ENCODE measurements around the gene KLK12. TPM values are rescaled to one million over a fixed set of nuclear protein-coding genes. Genes with fewer than 3 reads are reported as not detected.

KLK12 gene
- total RNA-seq, 1 experiment from 2014 or later: not detected

DNA sequence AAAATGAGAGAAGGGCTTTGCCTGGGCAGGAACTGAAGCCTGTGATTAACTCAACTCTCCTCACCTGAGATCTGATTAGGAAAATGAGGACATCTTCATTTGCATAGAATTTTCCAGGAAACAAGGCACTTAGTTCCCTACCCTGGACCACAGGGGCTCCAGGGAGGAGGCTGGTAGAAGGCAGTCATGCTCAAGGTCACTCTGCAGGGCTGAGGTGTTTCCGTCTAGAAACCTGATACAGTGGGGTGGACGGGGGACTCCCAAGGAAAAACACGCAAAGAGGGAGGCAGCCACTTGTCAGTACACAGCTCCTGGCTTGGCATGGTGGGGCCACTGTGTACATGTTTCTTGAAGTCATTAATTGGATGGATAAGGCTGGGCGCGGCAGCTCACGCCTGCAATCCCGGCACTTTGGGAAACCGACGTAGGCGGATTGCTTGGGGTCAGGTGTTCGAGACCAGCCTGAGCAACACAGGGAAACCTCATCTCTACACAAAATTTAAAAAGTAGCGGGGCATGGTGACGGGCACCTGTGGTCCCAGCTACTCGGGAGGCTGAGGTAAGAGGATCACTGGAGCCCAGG, 41.9 kb upstream of the KLK12 start:
- no peaks in the 10 kb centered on the region for H3K4me1 ChIP-seq
- H3K27me3 ChIP-seq (replicated peaks; ENCODE audit: control insufficient read depth, insufficient read depth, low read length): no peaks in the 10 kb centered on the region
- no TSS peak for BruUV-seq (replicated peaks)
- no peak overlapping the region for H3K4me3 ChIP-seq (ENCODE audit: low read depth, low read length)
- Mint-ChIP-seq H3K36me3 (ENCODE audit: insufficient read depth, unreplicated experiment) (no peaks in the 10 kb centered on the region), H3K4me1 (ENCODE audit: low read depth, unreplicated experiment) (no peaks in the 10 kb centered on the region), H3K4me3 (ENCODE audit: unreplicated experiment) (no peak overlapping the region), H3K27me3 (ENCODE audit: insufficient read depth, unreplicated experiment) (peaks cover 12% of the 10 kb centered on the region), H3K9me3 (ENCODE audit: unreplicated experiment) (peaks cover 13% of the 10 kb centered on the region), H3K27ac (ENCODE audit: unreplicated experiment) (no peak overlapping the region)
- no peak for DNase-seq
- ChIA-PET POLR2A (no interaction called here), CTCF (no interaction called here)
- no peaks in the 10 kb centered on the region for H3K36me3 ChIP-seq (ENCODE audit: control insufficient read depth, insufficient read depth, low read length)
- TF ChIP-seq, protein P1, sequence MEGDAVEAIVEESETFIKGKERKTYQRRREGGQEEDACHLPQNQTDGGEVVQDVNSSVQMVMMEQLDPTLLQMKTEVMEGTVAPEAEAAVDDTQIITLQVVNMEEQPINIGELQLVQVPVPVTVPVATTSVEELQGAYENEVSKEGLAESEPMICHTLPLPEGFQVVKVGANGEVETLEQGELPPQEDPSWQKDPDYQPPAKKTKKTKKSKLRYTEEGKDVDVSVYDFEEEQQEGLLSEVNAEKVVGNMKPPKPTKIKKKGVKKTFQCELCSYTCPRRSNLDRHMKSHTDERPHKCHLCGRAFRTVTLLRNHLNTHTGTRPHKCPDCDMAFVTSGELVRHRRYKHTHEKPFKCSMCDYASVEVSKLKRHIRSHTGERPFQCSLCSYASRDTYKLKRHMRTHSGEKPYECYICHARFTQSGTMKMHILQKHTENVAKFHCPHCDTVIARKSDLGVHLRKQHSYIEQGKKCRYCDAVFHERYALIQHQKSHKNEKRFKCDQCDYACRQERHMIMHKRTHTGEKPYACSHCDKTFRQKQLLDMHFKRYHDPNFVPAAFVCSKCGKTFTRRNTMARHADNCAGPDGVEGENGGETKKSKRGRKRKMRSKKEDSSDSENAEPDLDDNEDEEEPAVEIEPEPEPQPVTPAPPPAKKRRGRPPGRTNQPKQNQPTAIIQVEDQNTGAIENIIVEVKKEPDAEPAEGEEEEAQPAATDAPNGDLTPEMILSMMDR (IDR thresholded peaks at IDR 0.05; ENCODE audit: insufficient read depth in 1 of 2, low read depth in 1 of 2, low read length in 1 of 2, severe bottlenecking in 1 of 2, unreplicated experiment in 1 of 2): no peak
- H3K9me3 ChIP-seq: peaks cover 11% of the 10 kb centered on the region
- intact Hi-C loops (cut with micrococcal nuclease; ENCODE audit: unreplicated experiment): no loop called here

DNA sequence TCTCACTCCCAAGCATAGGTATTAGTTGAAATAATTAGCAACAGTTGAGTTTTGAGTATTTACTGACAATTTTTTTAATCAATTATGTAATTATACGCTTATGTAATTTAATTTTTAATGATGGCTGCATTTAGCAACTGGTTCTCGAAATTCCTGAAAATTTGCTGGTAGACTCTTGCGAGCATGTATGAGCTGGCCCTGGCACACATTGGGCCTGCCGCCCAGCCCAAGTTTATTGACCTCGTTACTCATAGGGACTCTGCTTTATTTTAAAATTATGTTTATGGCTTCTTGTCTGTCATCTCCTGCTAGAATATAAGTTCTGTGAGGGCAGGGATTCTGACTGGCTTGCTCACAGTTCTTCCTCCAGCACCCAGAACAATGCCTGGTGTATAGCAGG, 41.2 kb upstream of the KLK12 start:
- Mint-ChIP-seq H3K36me3 (ENCODE audit: insufficient read depth, unreplicated experiment) (no peaks in the 10 kb centered on the region), H3K27me3 (ENCODE audit: insufficient read depth, unreplicated experiment) (peaks cover 12% of the 10 kb centered on the region), H3K4me3 (ENCODE audit: unreplicated experiment) (no peak overlapping the region), H3K4me1 (ENCODE audit: low read depth, unreplicated experiment) (no peaks in the 10 kb centered on the region), H3K9me3 (ENCODE audit: unreplicated experiment) (peaks cover 13% of the 10 kb centered on the region), H3K27ac (ENCODE audit: unreplicated experiment) (no peak overlapping the region)
- intact Hi-C loops (cut with micrococcal nuclease; ENCODE audit: unreplicated experiment): no loop called here
- no peak for DNase-seq
- no TSS peak for BruUV-seq (replicated peaks)
- Histone ChIP-seq H3K36me3 (ENCODE audit: control insufficient read depth, insufficient read depth, low read length) (no peaks in the 10 kb centered on the region), H3K4me1 (no peaks in the 10 kb centered on the region), H3K4me3 (ENCODE audit: low read depth, low read length) (no peak overlapping the region), H3K9me3 (peaks cover 11% of the 10 kb centered on the region), H3K27me3 (replicated peaks; ENCODE audit: control insufficient read depth, insufficient read depth, low read length) (no peaks in the 10 kb centered on the region)
- TF ChIP-seq, protein P1 (IDR thresholded peaks at IDR 0.05; ENCODE audit: insufficient read depth in 1 of 2, low read depth in 1 of 2, low read length in 1 of 2, severe bottlenecking in 1 of 2, unreplicated experiment in 1 of 2): no peak
- CTCF ChIA-PET: no interaction called here
- POLR2A ChIA-PET: no interaction called here

DNA sequence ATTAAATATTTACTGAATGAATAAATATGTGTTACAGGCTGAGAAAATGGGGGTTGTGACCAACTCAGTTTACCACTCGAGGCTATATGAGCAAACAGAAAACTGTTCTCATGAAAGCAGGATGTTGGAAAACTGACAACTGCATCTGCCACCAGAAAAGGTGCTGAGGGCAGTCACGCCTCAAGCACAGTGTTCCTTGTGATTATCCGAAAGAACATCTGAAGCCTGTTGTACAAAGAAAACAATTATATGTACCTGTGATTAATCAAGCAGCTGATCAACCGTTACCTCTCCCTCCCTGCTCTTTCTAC, 36.2 kb upstream of the KLK12 start:
- ChIA-PET POLR2A (no interaction called here), CTCF (no interaction called here)
- Histone ChIP-seq H3K9me3 (peaks cover 11% of the 10 kb centered on the region), H3K27me3 (replicated peaks; ENCODE audit: control insufficient read depth, insufficient read depth, low read length) (no peaks in the 10 kb centered on the region), H3K36me3 (ENCODE audit: control insufficient read depth, insufficient read depth, low read length) (no peaks in the 10 kb centered on the region), H3K4me3 (ENCODE audit: low read depth, low read length) (no peak overlapping the region), H3K4me1 (no peaks in the 10 kb centered on the region)
- intact Hi-C loops (cut with micrococcal nuclease; ENCODE audit: unreplicated experiment): no loop called here
- Mint-ChIP-seq H3K4me3 (ENCODE audit: unreplicated experiment) (no peak overlapping the region), H3K4me1 (ENCODE audit: low read depth, unreplicated experiment) (no peaks in the 10 kb centered on the region), H3K9me3 (ENCODE audit: unreplicated experiment) (peaks cover 13% of the 10 kb centered on the region), H3K27ac (ENCODE audit: unreplicated experiment) (no peak overlapping the region), H3K36me3 (ENCODE audit: insufficient read depth, unreplicated experiment) (no peaks in the 10 kb centered on the region), H3K27me3 (ENCODE audit: insufficient read depth, unreplicated experiment) (peaks cover 6% of the 10 kb centered on the region)
- no peak for DNase-seq
- TF ChIP-seq, protein P1 (IDR thresholded peaks at IDR 0.05; ENCODE audit: insufficient read depth in 1 of 2, low read depth in 1 of 2, low read length in 1 of 2, severe bottlenecking in 1 of 2, unreplicated experiment in 1 of 2): no peak
- no TSS peak for BruUV-seq (replicated peaks)

Measured in Caco-2 (cell line).